Endometrial microvascular endothelial cells (primary cell): Measurements from ENCODE around the gene ENPP3. TPM values are rescaled to one million over a fixed set of nuclear protein-coding genes. Genes with fewer than 3 reads are reported as not detected.
"Not testable (repeated sequence)": the region's sequence is repeated elsewhere in the genome, so short reads cannot be mapped to it uniquely, and the experiment has no call there.

ENCODE experiments used
- in situ Hi-C: cut with HindIII; loops from 2 replicates; pipeline ENCODE4 v1.10.0; 2017; ENCODE audit warnings: low sequenced_read_pairs, low pct_unique_long_range_greater_than_20kb; ENCODE audit errors: inconsistent ontology term
- total RNA-seq: library from RNA; depleted of rRNA; stranded (reverse); fragments of >200 nt; gene quantifications from one replicate; pipeline ENCODE4 v1.2.3, GENCODE V29; 2015; ENCODE audit errors: inconsistent ontology term

The ENPP3 gene
- total RNA-seq, 1 donor from 2014 or later, result not detected

DNA sequence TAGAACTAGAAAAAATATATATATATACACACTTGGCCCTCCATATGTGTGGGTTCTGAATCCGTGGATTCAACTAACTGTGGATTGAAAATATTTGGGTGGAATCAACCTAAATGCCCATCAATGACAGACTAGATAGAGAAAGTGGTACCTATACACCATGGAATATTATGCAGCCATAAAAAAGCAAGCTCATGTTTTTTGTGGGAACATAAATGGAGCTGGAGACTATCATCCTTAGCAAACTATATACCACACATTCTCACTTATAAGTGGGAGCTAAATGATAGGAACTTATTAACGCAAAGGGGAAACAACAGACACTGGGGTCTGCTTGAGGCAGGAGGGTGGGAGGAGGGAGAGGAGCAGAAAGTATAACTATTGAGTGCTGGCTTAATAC, 36.1 kb downstream of the ENPP3 start:
- in situ Hi-C loops, result no loop called here

DNA sequence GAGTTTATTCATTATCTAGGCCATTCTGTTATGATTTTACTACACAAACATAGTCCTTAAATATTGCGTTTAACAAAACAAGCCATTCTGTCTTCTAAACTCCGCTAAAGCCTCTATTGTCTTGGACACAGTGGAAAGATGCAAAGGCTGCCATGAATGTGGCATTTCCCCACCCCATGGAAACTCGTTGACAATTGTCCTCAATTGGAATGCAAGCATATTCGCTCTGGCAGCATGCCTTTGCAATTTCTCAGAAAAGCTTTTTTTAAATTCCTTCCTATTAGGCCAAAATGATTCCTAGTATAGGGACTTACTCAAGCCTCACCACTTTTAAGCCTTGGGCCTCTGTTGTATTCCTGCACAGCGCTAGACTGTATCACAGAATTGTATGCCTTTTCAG, 41.3 kb downstream of the ENPP3 start:
- in situ Hi-C loops, result no loop called here

DNA sequence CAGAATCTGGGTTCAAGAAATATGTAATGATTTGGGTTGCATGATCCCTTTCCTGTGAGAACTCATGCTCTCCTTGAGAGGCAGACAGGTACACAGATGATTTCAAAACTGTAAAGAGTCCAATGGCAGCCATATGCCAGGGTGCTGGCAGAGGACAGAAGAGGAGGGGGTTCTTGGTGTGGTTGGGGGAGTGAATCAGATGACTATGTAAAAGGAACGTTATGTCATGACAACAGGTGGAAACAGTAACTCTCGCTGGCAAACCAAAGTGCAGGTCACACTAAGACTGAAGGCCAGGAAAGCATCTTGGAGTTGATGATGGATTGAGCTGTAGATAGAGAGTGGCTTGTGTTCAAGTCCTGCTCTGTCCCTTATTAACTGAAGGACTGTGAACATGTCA, 43.8 kb downstream of the ENPP3 start:
- in situ Hi-C loops, result no loop called here

DNA sequence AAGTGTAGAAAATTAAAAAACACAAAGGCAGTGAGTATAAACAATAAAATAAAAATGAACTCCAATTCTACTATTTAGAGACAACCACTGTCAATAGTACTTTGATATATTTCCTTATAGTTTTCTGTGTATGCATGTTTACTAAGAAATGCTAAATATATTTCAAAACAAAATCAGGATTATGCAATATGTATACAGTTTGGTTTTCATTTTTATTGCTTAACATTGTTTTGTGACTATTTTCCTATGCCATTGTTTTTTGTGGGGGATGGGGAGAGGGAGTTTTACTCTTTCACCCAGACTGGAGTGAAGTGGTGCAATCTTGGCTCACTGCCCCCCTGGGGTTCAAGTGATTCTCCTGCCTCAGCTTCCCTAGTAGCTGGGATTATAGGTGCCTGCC, 44.5 kb downstream of the ENPP3 start:
- in situ Hi-C loops, result no loop called here

DNA sequence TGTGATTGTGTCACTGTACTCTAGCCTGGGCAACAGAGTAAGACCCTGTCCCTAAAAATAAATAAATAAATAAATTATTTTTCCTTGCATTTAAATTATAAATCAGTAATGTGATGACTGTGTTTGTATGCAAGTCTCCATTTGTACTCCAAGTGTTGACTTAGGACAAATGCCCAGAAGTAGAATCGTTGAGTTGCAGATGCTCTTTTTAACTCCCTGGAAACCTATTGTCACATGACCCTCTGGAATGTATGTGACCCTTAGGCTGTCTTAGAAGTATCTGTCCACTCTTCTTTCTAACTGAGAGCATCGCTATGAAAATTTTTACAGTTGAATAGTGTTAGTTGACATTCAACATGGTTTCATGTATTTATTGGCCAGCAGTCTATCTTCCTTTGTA, 45.3 kb downstream of the ENPP3 start:
- in situ Hi-C loops, result no loop called here

DNA sequence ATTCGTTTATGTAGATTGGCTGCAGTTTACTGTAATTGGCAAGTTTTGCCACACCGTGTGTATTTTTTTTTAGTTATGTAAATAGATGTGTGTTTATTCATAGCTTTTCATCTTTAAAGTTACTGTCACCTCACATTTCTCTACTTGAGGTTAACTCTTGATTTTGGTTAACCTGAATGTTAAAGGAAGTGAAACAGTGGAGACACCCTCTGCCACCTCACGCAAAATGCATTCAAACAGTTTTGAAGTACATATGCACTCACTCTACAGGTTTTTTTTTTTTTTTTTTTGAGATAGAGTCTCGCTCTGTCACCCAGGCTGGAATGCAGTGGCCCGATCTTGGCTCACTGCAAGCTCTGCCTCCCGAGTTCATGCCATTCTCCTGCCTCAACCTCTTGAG, 46.4 kb downstream of the ENPP3 start:
- in situ Hi-C loops, result no loop called here

DNA sequence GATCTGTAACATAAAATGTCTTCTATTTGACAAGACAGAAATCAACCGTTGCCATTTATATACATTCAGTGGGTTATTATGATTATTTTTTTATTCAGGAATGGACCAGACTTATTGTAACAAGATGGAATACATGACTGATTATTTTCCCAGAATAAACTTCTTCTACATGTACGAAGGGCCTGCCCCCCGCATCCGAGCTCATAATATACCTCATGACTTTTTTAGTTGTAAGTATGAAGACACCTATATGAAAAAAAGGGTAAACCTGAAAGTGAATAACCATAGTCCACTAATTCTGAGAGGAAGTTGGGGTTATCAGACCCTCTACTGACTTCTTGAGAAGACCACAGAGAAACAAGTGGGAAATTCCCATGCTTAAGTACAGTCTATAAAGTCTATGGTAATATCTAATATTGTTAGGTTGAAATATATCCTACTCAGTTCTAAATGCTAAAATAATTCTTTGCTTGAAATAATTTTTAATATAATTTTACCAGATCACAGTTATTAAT, 48.2 kb downstream of the ENPP3 start:
- in situ Hi-C loops, result no loop called here

DNA sequence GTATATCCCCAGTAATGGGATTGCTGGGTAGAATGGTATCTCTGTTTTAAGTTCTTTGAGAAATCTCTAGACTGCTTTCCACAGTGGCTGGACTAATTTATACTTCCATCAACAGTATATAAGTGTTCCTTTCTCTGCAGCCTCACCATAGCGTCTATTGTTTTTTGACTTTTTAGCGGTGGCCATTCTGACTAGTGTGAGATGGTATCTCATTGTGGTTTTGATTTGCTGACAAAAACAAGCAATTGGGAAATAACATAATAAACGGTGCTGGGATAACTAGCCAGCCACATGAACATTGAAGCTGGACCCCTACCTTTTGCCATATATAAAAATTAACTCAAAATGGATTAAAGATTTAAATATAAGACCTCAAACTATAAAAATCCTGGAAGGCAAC, 49.9 kb downstream of the ENPP3 start:
- in situ Hi-C loops, result no loop called here

DNA sequence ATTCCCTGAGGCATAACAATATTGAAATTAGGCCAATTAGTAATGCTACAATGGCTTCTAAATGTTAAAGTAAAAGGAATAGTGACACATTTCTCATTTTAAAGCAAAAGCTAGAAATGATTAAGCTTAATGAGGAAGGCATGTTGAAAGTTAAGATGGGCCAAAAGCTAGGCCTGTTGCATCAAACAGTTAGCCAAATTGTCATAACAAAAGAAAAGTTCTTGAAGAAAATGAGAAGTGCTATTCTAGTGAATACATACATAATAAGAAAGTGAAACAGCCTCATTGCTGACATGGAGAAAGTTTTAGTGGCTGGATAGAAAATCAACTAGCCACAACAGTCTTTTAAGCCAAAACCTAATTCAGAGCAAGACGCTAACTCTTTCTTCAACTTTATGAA, 51.2 kb downstream of the ENPP3 start:
- in situ Hi-C loops, result no loop called here

DNA sequence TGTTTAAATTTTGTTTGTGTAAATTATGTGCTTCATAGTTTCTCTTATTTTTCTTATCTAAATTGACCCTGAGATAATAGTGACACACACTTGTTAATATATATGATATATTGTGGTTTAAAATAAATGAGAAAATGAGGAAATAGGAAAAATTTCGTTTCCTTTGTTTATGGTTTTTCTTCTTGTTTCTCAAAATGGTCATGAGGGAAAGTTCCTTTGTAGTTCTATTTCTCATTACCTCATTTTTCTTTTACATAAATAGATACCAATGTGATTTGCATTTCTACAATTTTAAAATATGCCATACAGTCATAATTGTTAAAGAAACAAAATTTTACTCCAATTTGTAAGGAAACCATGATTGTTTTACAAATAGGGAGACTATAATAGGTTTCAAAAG, 54.9 kb downstream of the ENPP3 start:
- in situ Hi-C loops, result no loop called here

DNA sequence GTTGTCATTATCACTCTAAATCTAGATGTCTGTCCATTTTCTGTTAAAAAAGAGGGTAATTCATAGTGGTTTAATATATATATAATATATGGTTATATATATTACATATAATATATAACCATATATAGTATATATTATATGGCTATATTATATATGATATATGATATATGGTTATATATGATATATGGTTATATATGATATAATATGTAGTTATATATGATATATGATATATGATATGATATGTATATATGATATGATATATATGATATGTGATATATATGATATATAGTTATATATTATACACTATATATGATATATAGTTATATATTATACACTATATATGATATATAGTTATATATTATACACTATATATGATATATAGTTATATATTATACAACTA, 55.5 kb downstream of the ENPP3 start:
- in situ Hi-C loops, result no loop called here

DNA sequence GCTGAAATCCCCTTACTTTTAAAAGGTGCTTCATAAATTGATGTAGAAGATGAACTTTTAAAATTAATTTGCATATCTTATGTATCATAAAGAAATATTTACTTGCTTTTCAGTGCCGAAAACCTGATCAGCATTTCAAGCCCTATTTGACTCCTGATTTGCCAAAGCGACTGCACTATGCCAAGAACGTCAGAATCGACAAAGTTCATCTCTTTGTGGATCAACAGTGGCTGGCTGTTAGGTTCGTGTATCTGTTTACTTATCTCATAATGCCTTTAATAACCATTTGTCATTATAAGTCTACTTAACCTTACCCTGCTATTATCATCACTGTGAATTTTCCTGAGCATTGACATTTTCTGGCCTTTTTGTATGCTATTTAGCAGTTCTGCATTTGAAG, 56.3 kb downstream of the ENPP3 start:
- in situ Hi-C loops, result no loop called here

DNA sequence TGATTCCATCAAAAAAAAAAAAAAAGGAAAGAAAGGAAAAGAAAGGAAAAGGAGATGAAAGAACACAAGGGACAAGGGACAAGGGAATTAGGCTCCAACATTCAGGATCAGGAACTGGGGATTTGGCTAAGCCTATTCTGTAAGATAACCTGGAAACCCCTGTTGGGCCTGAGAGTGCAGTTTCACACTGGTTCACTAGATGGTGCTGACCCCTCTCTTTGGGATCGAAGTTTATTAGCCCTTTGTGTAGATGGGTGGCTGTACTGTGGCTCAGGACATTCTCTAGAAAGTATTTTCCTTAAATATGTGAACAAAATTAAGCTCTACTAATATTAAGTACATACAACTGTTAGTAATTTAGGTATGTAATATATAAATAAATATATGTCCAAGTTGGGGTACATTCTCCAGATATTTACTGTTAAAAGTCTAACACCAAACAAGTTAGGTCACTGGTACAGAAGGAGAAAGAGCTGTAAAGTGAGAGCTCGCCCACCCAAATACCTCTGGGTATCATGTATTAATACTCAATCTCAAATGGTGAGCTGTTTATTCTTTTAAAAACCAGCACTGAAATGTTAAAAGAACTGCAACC, 57.8 kb downstream of the ENPP3 start:
- in situ Hi-C loops, result no loop called here

DNA sequence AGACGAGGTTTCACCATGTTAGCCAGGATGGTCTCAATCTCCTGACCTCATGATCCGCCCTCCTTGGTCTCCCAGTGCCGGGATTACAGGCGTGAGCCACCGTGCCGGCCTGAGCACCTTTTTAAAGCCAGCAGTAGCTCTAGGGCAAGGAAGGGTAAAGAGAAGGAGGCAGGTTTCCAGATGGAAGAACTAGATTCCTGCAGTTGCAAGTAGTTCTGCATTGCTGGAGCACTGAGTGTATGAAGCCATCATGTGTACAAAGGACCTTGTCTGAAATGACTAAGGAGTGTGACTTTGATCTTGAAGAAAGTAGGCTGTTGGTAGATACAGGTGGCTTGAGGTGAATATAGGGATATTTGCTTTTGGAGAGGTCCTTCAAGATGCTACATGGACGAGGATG, 59.9 kb downstream of the ENPP3 start:
- in situ Hi-C loops, result no loop called here

DNA sequence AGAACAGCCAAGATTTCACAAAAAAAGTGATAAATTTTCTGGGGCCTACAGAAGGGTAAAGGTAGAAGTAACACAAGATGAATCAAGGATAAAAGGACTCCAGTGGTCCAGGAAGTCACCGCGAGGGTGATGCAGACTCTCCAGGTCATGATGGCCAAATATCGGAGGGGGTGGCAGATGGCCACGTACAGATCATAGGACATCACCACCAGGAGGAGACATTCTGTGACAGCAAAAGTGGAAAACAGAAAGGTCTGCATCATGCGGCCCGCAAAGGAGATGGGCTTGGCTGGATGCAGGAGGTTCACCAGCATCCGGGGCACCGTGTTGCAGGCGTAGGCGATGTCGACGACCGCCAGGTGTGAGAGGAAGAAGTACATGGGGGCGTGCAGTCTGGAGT, 63.7 kb downstream of the ENPP3 start:
- in situ Hi-C loops, result not testable (repeated sequence)

DNA sequence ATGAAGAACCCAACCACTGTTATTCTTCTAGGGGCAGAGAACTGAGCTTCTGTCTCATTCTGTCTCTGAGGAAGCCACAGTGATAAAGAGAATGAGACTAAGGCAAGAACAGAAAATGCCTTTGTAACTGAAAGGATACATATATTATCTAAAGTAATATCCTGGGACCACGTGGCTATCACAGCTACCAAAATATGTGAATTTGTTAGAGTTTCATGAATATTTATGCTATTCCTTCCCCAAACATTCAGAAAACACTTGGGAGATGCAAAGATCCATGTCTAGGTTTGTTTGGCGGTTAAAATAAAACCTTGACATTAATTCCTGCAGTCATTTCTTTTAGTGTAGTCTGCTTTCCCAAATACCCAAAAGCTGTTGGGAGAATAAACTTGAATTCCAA, 66.8 kb downstream of the ENPP3 start:
- in situ Hi-C loops, result not testable (repeated sequence)

DNA sequence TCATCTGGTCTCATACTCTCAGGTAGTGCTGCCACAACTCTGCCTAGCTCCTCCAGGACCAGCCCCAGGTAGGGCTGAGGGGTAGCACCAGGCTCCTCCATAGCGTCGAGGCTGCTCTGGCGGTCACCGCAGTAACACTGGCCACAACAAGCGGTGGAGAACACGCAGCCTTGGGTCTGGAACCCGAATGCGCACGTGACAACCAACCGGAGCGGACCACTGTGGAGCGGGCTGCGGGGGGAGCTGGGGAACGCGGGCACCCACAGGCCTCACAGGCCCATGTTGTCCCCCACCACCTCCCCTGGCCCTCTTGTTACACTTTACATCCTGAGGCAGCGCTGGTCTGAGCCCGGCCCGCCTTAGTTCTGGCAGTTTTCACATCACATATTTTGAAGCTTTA, 73.8 kb downstream of the ENPP3 start, which contains the start of gene CTAGE9:
Gene CTAGE9, minus strand, starts transcription at position 101 of the 400 bp plus-strand sequence. Its CDS starts 0 bp downstream, at position 101.
- in situ Hi-C loops, result not testable (repeated sequence)

DNA sequence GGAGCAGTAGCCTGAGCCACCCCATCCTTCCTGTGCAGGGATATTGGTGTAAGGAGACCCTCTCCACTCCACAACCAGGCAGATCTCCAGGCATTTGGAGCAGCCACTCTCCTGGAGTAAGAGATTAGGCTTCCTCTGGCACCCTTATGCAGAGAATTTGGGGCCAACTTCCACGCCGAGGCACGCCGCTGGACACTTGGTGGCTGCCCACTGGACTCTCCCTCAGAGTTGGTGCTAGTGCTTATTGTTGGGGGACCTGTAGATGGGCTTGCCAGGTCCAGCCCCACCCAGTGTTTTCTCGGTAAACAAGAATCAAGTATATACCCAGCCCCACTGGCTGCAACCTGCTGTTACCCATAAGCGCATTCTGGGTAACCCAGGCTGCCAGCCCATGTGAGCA, 78.5 kb downstream of the ENPP3 start:
- in situ Hi-C loops, result not testable (repeated sequence)

DNA sequence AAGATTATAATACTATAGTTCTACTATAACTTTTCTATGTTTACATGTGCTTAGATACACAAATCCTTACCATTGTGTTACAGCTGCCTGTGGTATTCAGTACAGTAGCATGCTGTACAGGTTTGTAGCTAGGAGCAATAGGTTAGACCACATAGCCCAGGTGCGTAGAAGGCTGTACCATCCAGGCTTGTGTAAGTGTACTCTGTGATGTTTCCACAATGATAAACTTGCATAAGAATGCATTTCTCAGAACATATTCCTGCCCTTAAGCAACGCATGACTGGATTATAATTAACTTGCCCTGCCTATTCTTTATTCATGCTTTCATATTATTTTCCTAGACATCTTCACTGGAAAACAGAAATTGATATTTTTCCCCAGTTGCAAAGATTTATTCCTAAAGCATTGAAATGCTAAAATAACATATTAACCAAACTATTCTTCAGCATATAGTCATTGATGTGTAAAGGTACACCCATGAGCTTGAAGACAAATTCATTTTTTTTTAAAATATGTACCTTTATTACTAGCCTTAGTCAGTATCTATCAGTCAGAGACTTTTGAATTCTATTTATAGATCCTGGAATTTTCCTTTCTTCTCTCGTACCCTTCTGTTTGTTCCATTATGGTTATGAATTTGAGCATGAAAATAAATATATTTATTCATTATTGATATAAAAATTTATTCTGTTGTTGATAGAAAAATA, 80.9 kb downstream of the ENPP3 start:
- in situ Hi-C loops, result no loop called here

DNA sequence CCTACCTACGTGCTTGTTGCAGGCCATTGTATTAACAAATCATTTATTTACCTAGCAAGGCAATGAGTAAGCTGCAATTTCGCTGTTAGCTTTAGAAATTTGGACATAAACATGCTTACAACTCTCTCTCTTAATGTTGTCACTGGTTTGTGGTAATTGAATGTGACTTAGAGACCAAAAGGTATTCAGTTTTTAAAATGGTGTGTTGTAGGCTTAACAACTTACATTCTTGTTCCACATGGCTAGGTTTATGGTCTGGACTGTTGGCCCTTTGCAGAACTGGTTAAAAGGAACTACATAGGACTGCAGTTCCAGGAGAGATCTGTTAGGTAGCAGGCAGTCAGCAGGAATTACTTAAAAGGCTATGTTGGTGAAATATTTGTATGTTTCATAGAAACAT, 84.1 kb downstream of the ENPP3 start:
- in situ Hi-C loops, result no loop called here

DNA sequence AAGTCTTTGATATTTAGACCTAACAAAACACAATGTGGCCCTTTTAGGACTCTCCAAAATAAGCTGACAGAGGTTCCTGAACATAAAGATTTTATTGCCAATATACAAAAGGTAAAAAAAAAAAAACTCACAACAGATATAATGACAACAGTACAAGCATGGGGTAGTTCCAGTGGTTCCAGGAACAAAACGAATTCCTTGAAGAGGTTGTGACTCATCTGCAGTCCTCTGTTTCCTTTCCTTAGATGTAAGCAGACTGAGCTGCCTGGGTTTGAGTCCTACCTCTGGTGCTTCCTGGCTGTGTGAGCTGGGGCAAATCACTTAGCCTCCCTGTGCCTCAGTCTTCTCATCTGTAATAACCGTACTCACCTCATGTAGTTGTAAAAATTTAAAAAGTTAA, 87.0 kb downstream of the ENPP3 start:
- in situ Hi-C loops, result no loop called here
